HG03097 (cell line): ENCODE results near the gene ATXN2.
"Not testable (repeated sequence)": the region's sequence is repeated elsewhere in the genome, so short reads cannot be mapped to it uniquely, and the experiment has no call there.

Source experiments
- ATAC-seq: cut with Tn5 transposase; IDR thresholded peaks from one replicate; pipeline ENCODE4 v1.9.1; 2021; ENCODE audit not compliant: unreplicated experiment, low FRiP score

ATXN2 gene

DNA sequence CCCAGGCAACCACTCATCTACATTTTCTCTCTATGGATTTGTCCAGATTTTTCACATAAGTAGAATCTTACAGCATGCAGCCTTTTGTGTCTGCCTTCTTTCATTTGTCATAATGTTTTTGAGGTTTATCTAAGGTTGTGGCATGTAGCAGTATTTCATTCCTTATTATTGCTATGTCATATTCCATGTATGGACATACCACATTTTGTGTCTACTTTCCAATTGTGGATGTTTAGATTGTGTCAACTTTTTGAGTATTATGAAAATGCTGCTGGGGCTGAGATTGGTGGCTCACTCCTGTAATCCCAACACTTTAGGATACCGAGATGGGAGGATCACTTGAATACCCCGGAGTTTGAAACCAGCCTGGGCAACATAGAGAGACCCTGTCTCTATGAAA, 3.2 kb upstream of the ATXN2 start:
- no peak for ATAC-seq

DNA sequence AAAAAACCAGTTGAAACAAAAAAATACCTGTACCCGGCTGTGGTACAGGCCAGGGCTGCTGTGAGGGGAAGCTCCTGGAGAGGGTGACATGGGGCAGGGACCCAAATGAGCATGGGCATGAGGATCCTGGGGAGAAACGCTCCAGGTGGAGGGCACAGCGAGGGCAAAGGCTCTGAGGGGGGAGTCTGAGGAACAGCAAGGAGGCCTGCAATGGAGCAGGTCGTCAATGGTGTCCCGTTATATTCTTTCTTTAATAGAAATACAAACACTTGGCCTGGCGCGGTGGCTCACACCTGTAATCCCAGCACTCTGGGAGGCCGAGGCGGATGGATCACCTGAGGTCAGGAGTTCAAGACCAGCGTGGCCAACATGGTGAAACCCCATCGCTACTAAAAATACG, 1.9 kb upstream of the ATXN2 start:
- ATAC-seq = not testable (repeated sequence)

- ATAC-seq = no peak
Measured at GRCh38 chr12:111600205-111600642, 1.1 kb upstream of the ATXN2 start.

GRCh38 chr12:111599453-111600204, 514 bp upstream of the ATXN2 start:
- peak; percentile 64 for ATAC-seq

- peak; percentile 4 for ATAC-seq
Measured at GRCh38 chr12:111597831-111598636, 1.1 kb downstream of the ATXN2 start.

GRCh38 chr12:111596985-111597830, 1.9 kb downstream of the ATXN2 start:
- ATAC-seq = no peak

DNA sequence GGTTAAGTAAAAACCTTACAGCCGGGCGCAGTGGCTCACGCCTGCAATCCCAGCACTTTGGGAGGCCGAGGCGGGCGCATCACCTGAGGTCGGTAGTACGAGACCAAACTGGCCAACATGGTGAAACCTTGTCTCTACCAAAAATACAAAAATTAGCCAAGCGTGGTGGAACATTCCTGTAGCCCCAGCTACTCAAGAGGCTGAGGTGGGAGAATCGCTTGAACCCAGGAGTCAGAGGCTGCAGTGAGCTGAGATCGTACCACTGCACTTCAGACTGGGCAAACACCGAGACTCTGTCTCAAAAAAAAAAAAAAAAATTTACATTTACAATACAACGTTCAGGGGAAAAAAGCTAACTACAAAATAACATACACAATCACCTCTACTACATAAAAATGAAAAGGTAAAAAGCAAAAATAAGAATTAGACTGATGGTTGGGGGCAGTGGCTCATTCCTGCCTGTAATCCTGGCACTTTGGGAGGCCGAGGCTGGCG, 3.7 kb downstream of the ATXN2 start:
- ATAC-seq = not testable (repeated sequence)

DNA sequence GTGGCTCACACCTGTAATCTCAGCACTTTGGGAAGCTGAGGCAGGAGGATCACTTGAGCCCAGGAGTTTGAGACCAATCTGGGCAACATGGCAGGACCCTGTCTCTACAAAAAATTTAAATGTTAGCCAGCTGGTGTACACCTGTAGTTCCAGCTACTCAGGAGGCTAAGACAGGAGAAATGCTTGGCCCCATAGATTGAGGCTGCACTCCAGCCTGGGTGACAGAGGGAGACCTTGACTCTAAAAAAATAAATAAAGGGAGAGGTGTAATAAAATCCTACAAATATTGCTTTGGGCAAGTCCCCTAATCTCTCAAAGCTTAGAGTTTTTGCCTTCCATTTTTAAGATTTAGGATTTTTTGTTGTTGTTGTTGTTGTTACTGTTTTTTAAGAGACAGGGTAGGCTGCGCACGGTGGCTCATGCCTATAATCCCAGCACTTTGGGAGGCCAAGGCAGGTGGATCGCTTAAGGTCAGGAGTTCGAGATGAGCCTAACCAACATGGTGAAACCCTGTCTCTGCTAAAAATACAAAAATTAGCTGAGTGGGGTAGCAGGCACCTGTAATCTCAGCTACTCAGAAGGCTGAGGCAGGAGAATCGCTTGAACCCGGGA, 7.6 kb downstream of the ATXN2 start:
- not testable (repeated sequence) for ATAC-seq

DNA sequence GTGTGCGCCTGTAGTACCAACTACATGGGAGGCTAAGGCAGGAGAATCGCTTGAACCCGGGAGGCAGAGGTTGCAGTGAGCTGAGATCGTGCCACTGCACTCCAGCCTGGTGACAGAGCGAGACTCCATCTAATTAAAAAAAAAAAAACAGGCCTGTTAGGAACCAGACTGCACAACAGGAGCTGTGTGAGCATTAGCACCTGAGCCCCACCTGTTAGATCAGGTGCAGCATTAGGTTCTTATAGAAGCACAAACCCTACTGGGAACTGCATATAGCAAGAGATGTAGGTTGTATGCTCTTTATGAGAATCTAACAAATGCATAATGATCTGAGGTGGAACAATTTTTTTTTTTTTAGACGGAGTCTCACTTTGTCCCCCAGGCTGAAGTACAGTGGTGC, 8.6 kb downstream of the ATXN2 start:
- no peak for ATAC-seq

DNA sequence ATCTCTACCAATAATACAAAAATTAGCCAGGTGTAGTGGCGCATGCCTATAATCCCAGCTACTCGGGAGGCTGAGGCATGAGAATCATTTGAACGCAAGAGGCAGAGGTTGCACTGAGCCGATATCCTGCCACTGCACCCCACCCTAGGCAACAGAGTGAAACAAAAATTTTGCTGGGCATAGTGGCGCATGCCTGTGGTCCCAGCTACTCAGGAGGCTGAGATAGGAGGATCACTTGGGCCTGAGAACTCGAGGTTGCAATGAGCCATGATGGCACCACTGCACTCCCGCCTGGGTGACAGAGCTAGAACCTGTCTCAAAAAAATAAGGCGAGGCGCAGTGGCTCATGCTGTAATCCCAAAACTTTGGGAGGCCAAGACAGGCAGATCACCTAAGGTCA, 9.5 kb downstream of the ATXN2 start:
- ATAC-seq = no peak

GRCh38 chr12:111588010-111588409, 11.1 kb downstream of the ATXN2 start:
- ATAC-seq = no peak

DNA sequence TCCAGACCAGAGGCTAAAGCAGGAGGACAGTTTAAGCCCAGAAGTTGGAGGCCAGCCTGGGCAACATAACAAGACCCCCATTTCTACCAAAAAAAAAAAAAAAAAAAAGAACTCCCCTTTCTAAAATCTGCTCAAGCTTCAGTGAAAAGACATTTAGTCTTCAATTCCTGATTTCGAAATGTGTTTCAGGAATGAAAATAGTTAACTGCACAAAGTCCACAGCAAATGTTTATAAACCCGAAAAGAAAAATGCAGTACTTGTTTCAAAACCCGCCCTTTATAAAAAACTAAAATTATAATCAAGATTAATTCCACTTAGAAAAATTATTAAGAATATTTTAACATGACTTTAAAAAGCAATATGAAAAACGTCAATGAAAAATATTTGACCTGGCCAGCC, 12.1 kb downstream of the ATXN2 start:
- ATAC-seq = no peak

DNA sequence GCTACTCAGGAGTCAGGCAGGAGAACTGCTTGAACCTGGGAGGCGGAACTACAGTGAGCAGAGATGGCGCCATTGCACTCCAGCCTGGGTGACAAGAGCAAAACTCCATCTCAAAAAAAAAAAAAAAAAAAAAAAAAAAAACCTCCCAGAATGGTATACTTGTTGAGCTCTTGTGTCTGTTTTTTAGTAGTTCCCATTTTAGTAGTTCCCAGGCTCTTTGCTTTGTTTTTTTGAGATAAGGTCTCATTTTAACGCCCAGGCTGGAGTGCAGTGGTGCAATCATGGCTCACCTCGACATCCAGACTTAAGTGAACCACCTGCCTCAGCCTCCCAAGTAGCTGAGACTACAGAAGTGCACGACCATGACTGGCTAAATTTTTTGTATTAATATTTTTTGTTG, 13.4 kb downstream of the ATXN2 start:
- no peak for ATAC-seq

- no peak for ATAC-seq
Measured at GRCh38 chr12:111584959-111585358, 14.2 kb downstream of the ATXN2 start.

GRCh38 chr12:111583506-111583905, 15.6 kb downstream of the ATXN2 start:
- not testable (repeated sequence) for ATAC-seq

GRCh38 chr12:111582133-111582747, 16.9 kb downstream of the ATXN2 start:
- ATAC-seq = no peak

DNA sequence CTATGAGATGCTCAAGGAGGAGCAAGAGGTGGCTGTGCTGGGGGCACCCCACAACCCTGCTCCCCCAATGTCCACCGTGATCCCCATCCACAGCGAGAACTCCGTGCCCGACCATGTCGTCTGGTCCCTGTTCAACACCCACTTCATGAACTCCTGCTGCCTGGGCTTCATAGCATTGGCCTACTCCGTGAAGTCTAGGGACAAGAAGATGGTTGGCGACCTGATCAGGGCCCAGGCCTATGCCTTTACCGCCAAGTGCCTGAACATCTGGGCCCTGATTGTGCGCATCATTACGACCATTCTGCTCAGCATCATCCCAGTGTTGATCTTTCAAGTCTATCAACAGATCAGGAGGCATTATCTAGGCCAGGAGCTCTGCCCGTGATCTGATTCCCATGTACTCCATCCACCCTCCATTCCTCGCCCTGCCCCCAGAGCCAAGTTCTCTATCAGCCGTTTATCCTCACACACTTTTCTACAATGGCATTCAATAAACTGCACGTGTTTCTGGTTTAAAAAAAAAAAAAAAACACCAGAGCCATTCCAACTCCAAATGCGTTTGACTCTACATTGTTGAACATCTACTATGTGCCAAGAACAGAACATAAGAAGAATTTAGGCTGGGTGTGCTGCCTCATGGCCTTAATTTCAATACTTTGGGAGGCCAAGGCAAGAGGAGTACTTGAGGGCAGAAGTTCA, 17.5 kb downstream of the ATXN2 start:
- no peak for ATAC-seq

GRCh38 chr12:111580737-111581136, 18.4 kb downstream of the ATXN2 start:
- ATAC-seq = no peak

- ATAC-seq = no peak
Measured at GRCh38 chr12:111580119-111580425, 19.0 kb downstream of the ATXN2 start.

GRCh38 chr12:111578971-111579340, 20.2 kb downstream of the ATXN2 start:
- no peak for ATAC-seq
